ENCODE data around the gene PCDHGB4.
"Not testable (repeated sequence)": the region's sequence is repeated elsewhere in the genome, so short reads cannot be mapped to it uniquely, and the experiment has no call there.

PCDHGB4 gene

DNA sequence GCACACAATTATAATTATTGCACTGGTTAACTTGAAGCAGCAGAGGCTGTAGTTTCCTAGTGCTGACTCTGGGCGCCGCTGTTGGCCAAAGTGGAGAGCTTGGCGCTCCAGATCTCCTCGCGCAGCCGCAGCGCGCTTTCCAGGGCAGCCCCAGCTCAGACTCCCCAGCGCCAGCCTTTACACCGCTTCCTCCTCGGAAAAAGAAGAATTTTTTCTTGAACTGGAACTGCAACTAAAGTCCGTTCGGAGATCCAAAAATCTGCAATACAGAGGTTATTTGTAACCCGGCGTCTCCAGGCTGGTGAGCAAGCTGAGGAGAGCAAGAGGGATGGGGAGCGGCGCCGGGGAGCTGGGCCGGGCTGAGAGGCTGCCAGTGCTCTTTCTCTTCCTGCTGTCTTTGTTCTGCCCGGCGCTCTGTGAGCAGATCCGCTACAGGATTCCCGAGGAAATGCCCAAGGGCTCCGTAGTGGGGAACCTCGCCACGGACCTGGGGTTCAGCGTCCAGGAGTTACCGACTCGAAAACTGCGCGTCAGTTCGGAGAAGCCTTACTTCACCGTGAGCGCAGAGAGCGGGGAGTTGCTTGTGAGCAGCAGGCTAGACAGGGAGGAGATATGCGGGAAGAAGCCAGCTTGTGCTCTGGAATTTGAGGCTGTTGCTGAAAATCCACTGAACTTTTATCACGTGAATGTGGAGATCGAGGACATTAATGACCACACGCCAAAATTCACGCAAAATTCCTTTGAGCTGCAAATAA lies at the start of gene PCDHGB4:
Gene PCDHGB4 (plus strand): TSS at position 142 of the 755 bp plus-strand sequence. CDS start 187 bp downstream, at position 329.
- peak; percentile 22 for DNase-seq

GRCh38 chr5:141338538-141339306 lies 48.8 kb upstream of the PCDHGB4 start, which contains the start of gene PCDHGA2:
PCDHGA2 (plus strand) TSS chr5:141338760.
- peak; percentile 73 for DNase-seq

GRCh38 chr5:141340781-141341354 lies 46.6 kb upstream of the PCDHGB4 start:
- DNase-seq, result not testable (repeated sequence)

GRCh38 chr5:141342773-141343172 lies 44.7 kb upstream of the PCDHGB4 start:
- DNase-seq, result no peak

GRCh38 chr5:141343242-141343952 lies 44.1 kb upstream of the PCDHGB4 start, which contains the start of gene PCDHGA3:
PCDHGA3 (plus strand) TSS chr5:141343829; CDS start chr5:141344034, 205 bp downstream.
- DNase-seq, result peak; percentile 41

DNA sequence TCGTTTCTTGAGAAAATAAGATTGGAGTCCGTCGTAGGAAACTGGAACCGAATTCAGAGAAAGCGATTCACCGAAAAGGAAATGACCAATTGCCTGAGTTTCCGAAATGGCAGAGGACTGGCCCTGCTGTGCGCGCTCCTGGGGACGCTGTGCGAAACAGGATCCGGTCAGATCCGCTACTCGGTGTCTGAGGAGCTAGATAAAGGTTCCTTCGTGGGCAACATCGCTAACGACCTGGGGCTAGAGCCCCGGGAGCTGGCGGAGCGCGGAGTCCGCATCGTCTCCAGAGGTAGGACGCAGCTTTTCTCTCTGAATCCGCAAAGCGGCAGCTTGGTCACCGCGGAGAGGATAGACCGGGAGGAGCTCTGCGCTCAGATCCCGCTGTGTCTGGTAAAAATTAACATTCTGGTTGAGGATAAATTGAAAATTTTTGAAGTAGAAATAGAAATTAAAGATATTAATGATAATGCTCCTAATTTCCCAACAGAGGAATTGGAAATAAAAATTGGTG lies 43.5 kb upstream of the PCDHGB4 start:
- DNase-seq, result no peak

DNA sequence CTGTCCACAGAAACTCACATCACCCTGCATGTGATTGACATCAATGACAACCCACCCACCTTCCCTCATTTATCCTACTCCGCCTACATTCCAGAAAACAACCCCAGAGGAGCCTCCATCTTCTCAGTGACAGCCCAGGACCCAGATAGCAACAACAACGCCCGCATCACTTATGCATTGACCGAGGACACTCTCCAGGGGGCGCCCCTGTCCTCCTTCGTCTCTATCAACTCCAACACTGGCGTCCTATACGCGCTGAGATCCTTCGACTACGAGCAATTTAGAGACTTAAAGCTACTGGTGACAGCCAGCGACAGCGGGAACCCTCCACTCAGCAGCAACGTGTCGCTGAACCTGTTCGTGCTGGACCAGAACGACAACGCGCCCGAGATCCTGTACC lies 42.2 kb upstream of the PCDHGB4 start:
- no peak for DNase-seq

GRCh38 chr5:141346017-141346416 lies 41.5 kb upstream of the PCDHGB4 start:
- not testable (repeated sequence) for DNase-seq

- no peak for DNase-seq
Measured at GRCh38 chr5:141349917-141350619, 37.4 kb upstream of the PCDHGB4 start, which contains the start of gene PCDHGB1. PCDHGB1 (plus strand) TSS chr5:141350099; CDS start chr5:141350261, 162 bp downstream.

GRCh38 chr5:141351591-141351990 lies 35.9 kb upstream of the PCDHGB4 start:
- DNase-seq, result no peak

DNA sequence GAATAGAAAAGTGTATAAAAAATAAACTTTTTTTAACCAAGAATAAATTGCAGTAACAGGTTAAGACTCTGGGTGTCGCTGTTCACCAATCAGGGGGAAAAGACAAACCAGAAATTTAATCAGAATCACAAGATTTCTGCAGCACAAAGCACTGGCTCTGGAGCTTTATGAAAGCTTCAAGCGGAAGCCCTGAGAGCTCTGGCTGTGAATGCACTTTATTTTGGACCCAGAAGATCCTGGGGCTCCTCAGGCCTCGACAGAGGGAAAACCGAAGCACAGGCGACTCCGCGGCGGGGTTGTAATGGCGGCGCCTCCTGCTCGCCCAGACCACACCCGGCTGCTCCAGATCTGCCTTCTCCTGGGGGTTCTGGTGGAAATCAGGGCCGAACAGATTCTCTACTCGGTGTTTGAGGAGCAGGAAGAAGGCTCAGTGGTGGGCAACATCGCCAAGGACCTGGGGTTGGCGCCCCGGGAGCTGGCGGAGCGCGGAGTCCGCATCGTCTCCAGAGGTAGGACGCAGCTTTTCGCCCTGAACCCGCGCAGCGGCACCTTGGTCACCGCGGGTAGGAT lies 32.5 kb upstream of the PCDHGB4 start, which contains the start of gene PCDHGA4:
Gene PCDHGA4 (plus strand): TSS at position 122 of the 570 bp plus-strand sequence. CDS start 87 bp downstream, at position 209.
- DNase-seq, result no peak

- no peak for DNase-seq
Measured at GRCh38 chr5:141355641-141356040, 31.9 kb upstream of the PCDHGB4 start.

GRCh38 chr5:141356133-141356532 lies 31.4 kb upstream of the PCDHGB4 start:
- DNase-seq, result no peak

- no peak for DNase-seq
Measured at GRCh38 chr5:141356950-141357349, 30.5 kb upstream of the PCDHGB4 start.

DNA sequence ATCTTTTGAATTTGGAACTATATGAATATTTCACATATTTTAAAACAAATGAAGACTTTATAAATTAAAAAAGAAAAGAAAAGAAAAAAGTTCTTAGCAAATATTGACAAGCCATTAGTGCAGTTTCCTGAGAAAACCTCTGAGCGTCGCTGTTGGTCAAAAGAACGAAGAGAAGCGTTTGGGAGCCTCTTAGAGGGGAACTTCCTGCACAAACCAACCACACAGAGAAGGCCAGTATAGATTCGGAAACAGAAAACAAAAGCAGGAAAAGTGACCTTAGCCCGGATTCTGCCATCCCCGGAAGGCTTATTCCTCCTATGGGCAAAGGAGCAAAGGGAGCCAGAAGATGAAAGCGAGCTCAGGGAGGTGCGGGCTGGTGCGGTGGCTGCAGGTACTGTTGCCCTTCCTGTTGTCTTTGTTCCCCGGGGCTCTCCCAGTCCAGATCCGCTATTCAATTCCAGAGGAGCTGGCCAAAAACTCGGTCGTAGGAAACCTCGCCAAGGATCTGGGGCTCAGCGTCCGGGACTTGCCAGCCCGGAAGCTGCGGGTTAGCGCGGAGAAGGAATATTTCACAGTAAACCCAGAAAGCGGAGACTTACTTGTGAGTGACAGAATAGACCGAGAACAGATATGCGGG lies 27.6 kb upstream of the PCDHGB4 start, which contains the start of gene PCDHGB2:
Gene PCDHGB2 (plus strand): TSS at position 205 of the 637 bp plus-strand sequence. CDS start 142 bp downstream, at position 347.
- no peak for DNase-seq

DNA sequence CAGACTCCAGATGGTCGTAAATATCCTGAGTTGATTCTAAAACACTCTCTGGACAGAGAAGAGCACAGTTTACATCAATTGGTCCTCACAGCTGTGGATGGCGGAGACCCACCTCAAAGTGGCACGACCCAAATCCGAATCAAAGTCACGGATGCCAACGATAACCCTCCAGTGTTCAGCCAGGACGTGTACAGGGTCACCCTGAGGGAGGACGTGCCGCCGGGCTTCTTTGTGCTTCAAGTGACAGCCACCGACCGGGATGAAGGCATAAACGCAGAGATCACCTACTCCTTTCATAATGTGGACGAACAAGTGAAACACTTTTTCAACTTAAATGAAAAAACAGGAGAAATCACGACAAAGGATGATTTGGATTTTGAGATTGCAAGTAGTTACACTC lies 26.8 kb upstream of the PCDHGB4 start:
- DNase-seq, result no peak

DNA sequence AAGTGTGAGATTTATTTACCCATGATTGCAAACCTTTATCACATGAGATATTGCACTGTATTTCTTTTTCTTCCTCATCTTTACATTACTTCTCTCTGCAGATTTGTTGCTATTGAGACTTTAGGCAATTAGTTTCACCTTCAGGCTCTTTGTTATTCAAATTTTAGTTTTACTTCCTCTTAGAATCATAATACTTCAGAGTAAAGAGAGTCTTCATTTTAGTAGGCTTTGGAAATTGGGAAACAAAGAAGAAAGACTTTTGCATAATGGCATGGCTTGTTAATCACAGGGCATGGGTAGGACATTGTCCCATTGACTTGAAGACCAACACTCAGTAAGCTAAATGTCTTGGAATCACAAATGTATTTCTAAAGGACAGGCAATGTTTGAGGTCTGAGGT lies 24.8 kb upstream of the PCDHGB4 start:
- no peak for DNase-seq

GRCh38 chr5:141363952-141364660 lies 23.4 kb upstream of the PCDHGB4 start, which contains the start of gene PCDHGA5:
PCDHGA5 (plus strand) TSS chr5:141364162; CDS start chr5:141364331, 169 bp downstream.
- DNase-seq, result peak; percentile 8

- no peak for DNase-seq
Measured at GRCh38 chr5:141366016-141366896, 21.2 kb upstream of the PCDHGB4 start.

Data from eye (tissue), 1 donor.